ENCODE data around the gene KRT31.
"Not testable (repeated sequence)": the region's sequence is repeated elsewhere in the genome, so short reads cannot be mapped to it uniquely, and the experiment has no call there.

Gene KRT31

DNA sequence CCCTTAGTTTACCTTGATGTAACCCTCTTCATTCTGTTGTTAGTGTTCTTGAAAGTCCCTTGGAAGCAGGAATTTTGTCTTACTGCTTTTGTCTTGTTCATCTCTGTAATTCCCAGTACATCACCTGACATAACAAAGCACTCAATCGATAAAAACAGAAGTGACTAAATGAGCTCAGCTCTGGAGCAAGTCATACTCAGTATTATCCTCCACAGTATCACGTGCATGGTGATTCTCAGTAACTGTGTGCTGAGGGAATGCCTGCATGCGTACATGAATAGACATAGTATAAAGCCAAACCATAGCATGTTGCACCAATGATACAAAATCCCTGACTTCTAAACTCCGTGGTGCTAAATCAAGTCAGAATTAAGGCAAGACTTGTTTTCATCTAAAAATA lies 36.2 kb upstream of the KRT31 start:
- Histone ChIP-seq H3K9ac (ENCODE audit: low read length in 2 of 2) (no peak overlapping the region), H3K4me1 (ENCODE audit: control insufficient read depth, insufficient read depth, low read length) (peaks cover 5% of the 10 kb centered on the region), H3K36me3 (ENCODE audit: control insufficient read depth in 2 of 2, insufficient read depth in 2 of 2, low read length in 2 of 2) (no peaks in the 10 kb centered on the region), H3K9me3 (ENCODE audit: control insufficient read depth in 2 of 2, low read length in 2 of 2) (no peaks in the 10 kb centered on the region), H3K27me3 (ENCODE audit: control insufficient read depth in 1 of 2, insufficient read depth in 2 of 2, low read length in 2 of 2) (no peaks in the 10 kb centered on the region), H3K4me3 (ENCODE audit: low read length in 2 of 2) (no peak overlapping the region), H3K27ac (ENCODE audit: low read length) (no peak overlapping the region)

DNA sequence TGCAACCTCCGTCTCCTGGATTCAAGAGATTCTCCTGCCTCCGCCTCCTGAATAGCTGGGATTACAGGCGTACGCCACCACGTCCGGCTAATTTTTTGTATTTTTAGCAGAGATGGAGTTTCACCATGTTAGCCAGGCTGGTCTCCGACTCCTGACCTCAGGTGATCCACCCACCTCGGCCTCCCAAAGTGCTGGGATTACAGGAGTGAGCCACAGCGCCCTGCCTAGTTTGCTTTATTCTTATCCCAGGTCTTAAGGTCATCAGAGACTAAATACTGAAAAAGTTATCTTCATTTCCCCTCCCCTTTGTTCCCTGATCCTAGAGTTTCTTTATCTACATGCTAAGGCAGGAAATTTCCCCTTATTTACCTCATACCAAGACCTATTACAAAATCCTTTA lies 33.0 kb upstream of the KRT31 start:
- H3K9me3 ChIP-seq (ENCODE audit: control insufficient read depth in 2 of 2, low read length in 2 of 2); H3K27ac ChIP-seq (ENCODE audit: low read length); H3K4me3 ChIP-seq (ENCODE audit: low read length in 2 of 2); H3K4me1 ChIP-seq (ENCODE audit: control insufficient read depth, insufficient read depth, low read length); H3K9ac ChIP-seq (ENCODE audit: low read length in 2 of 2); H3K36me3 ChIP-seq (ENCODE audit: control insufficient read depth in 2 of 2, insufficient read depth in 2 of 2, low read length in 2 of 2); H3K27me3 ChIP-seq (ENCODE audit: control insufficient read depth in 1 of 2, insufficient read depth in 2 of 2, low read length in 2 of 2): not testable (repeated sequence)

DNA sequence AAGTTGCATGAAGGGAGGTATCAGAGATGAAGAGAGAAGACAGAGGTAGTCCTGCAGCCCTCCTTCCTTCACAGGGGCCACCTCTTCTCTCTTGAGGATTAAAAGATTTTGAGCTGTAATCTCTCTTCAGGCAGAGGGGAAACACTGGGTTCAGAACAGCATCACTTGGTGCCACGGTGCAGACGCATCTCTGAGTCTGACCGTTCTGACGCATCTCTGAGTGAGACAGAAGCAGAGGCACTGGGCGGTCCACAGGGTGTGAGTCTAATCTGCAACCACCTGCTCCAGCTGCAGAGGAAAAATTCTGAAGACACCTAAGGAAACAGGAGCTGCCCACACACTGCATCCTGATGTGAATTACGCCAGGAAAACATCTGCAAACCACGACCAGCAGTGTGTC lies 32.3 kb upstream of the KRT31 start:
- peaks cover 5% of the 10 kb centered on the region for H3K4me1 ChIP-seq (ENCODE audit: control insufficient read depth, insufficient read depth, low read length)
- H3K9me3 ChIP-seq (ENCODE audit: control insufficient read depth in 2 of 2, low read length in 2 of 2): no peaks in the 10 kb centered on the region
- H3K27me3 ChIP-seq (ENCODE audit: control insufficient read depth in 1 of 2, insufficient read depth in 2 of 2, low read length in 2 of 2): no peaks in the 10 kb centered on the region
- no peaks in the 10 kb centered on the region for H3K36me3 ChIP-seq (ENCODE audit: control insufficient read depth in 2 of 2, insufficient read depth in 2 of 2, low read length in 2 of 2)
- H3K4me3 ChIP-seq (ENCODE audit: low read length in 2 of 2): no peak overlapping the region
- no peak overlapping the region for H3K9ac ChIP-seq (ENCODE audit: low read length in 2 of 2)
- no peak overlapping the region for H3K27ac ChIP-seq (ENCODE audit: low read length)

DNA sequence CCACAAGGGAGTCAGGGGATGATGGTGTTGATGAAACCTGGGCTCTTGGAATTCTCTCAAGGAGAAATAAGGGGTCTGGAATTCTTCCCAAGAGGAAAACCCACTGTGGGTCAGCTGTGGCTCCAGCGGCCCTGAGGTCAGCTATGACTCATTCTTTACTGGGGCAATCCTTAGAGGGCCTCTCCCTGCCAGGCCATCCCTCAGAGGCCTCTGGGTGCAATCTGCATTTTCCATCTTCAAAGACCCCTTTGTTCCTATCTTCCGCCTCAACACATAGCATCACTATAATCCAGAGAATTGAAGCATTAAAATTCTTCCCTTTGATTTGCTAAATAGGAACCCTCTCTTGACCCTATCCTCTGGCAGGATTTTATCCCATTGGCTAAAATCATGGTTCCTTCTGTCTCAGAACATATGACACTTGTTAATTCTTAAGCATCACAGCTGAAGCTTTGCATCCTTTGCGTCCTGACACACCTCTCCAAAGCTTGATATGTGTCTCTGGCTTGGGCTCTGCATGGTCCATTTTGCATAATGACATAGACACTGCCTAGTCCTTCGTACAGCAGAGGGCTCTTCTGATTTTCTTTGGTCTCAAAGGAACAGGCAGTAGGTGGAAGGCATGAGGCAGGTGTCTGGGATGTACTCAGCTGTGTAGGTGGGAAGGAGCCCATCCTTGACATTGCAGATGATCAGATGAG lies 31.3 kb upstream of the KRT31 start:
- Histone ChIP-seq H3K4me1 (ENCODE audit: control insufficient read depth, insufficient read depth, low read length) (no peaks in the 10 kb centered on the region), H3K27ac (ENCODE audit: low read length) (no peak overlapping the region), H3K27me3 (ENCODE audit: control insufficient read depth in 1 of 2, insufficient read depth in 2 of 2, low read length in 2 of 2) (no peaks in the 10 kb centered on the region), H3K9me3 (ENCODE audit: control insufficient read depth in 2 of 2, low read length in 2 of 2) (no peaks in the 10 kb centered on the region), H3K9ac (ENCODE audit: low read length in 2 of 2) (no peak overlapping the region), H3K36me3 (ENCODE audit: control insufficient read depth in 2 of 2, insufficient read depth in 2 of 2, low read length in 2 of 2) (no peaks in the 10 kb centered on the region), H3K4me3 (ENCODE audit: low read length in 2 of 2) (no peak overlapping the region)

DNA sequence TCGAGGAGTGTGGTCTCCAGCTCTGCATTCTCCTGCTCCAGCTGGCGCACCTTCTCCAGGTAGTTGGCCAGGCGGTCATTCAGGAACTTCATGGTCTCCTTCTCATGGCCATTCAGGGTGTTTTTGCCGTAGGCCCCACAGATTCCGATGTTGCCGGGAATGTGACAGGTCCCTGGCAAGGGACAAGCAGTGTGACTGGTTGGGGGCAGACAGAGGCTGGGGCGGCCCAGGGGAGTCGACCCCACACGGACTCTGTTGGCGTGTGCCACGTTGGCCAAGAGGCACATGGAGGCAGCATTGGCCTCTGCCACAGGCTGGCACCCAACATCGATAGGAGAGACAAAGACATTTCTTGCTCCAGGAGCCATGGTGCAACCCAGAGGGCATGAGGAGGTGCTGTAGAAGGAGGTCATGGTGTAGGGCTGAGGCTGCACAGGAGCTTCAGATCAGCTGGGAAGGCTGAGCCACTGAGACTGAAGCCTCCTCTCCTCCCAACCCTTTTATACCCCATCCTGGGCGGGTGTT lies 26.8 kb upstream of the KRT31 start, which contains the start of gene KRT37:
KRT37 (minus strand) TSS at position 475 of the 525 bp plus-strand sequence; CDS start at position 413, 62 bp downstream.
- no peak within 1 kb of the TSS for H3K27ac ChIP-seq (ENCODE audit: low read length)
- no peaks in the 10 kb centered on the region for H3K4me1 ChIP-seq (ENCODE audit: control insufficient read depth, insufficient read depth, low read length)
- no peaks in the 10 kb centered on the region for H3K9me3 ChIP-seq (ENCODE audit: control insufficient read depth in 2 of 2, low read length in 2 of 2)
- H3K4me3 ChIP-seq (ENCODE audit: low read length in 2 of 2): no peak within 1 kb of the TSS
- no peak within 1 kb of the TSS for H3K9ac ChIP-seq (ENCODE audit: low read length in 2 of 2)
- H3K27me3 ChIP-seq (ENCODE audit: control insufficient read depth in 1 of 2, insufficient read depth in 2 of 2, low read length in 2 of 2): no peaks in the 10 kb centered on the region
- no peaks in the 10 kb centered on the region for H3K36me3 ChIP-seq (ENCODE audit: control insufficient read depth in 2 of 2, insufficient read depth in 2 of 2, low read length in 2 of 2)

DNA sequence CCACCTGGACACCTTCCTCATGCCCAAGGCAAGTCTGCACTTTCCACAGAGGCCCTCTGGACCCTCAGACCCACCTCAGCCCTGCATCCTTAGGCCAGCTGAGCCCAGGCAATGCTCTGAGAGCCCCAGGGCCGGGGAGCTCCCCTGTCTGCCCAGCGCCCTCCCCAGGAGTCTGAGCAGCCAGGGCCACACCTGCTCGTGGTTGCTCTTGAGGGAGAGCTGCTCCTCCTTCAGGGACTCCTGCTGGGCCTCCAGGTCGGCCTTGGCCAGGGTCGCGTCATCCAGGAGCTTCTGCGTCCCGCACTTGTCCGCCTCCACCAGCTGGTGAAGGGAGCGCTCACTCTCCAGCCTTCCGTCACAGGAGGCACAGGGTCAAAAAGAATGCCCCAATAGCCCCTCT lies 25.2 kb upstream of the KRT31 start:
- not testable (repeated sequence) for H3K27ac ChIP-seq (ENCODE audit: low read length); H3K9ac ChIP-seq (ENCODE audit: low read length in 2 of 2); H3K4me3 ChIP-seq (ENCODE audit: low read length in 2 of 2); H3K36me3 ChIP-seq (ENCODE audit: control insufficient read depth in 2 of 2, insufficient read depth in 2 of 2, low read length in 2 of 2); H3K9me3 ChIP-seq (ENCODE audit: control insufficient read depth in 2 of 2, low read length in 2 of 2); H3K4me1 ChIP-seq (ENCODE audit: control insufficient read depth, insufficient read depth, low read length); H3K27me3 ChIP-seq (ENCODE audit: control insufficient read depth in 1 of 2, insufficient read depth in 2 of 2, low read length in 2 of 2)

DNA sequence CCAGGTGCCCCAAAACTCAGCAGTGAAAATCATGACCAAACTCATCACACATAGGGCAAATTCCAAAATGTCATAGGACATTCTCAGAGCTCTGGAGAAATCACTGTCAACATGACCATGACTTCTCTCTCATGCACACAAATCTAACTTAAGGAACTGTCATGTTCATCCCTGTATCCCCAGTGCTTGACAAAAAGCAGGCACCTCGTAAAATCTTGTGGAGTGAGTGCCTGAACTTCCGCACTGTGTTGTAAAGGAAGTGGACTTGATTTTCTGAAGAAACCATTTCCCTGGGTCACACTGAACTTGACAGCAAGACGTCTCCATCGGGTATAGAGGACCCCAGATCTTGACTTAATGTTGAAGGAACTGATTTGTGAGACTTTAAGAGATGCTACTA lies 24.2 kb upstream of the KRT31 start:
- Histone ChIP-seq H3K4me3 (ENCODE audit: low read length in 2 of 2) (no peak overlapping the region), H3K9me3 (ENCODE audit: control insufficient read depth in 2 of 2, low read length in 2 of 2) (no peaks in the 10 kb centered on the region), H3K4me1 (ENCODE audit: control insufficient read depth, insufficient read depth, low read length) (no peaks in the 10 kb centered on the region), H3K27me3 (ENCODE audit: control insufficient read depth in 1 of 2, insufficient read depth in 2 of 2, low read length in 2 of 2) (no peaks in the 10 kb centered on the region), H3K27ac (ENCODE audit: low read length) (no peak overlapping the region), H3K9ac (ENCODE audit: low read length in 2 of 2) (no peak overlapping the region), H3K36me3 (ENCODE audit: control insufficient read depth in 2 of 2, insufficient read depth in 2 of 2, low read length in 2 of 2) (no peaks in the 10 kb centered on the region)

DNA sequence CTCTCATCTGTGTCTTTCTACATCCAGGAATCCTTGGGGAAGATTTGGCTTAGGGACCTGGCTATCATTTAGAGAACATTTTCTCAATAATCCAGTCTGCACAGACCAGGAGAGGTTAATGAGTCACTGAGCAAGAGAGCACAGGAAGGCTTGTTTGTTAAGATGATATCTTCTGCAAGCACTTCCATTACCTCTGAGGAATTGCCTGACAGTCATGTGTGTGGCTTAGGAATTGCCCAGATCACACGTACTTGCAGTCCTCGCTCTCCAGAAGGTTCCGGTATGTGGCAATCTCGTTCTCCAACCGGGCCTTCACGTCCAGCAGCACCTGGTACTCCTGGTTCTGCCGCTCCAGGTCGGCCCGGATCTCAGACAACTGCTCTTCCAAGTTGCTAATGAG lies 23.7 kb upstream of the KRT31 start:
- H3K27ac ChIP-seq (ENCODE audit: low read length): no peak overlapping the region
- H3K27me3 ChIP-seq (ENCODE audit: control insufficient read depth in 1 of 2, insufficient read depth in 2 of 2, low read length in 2 of 2): no peaks in the 10 kb centered on the region
- H3K4me1 ChIP-seq (ENCODE audit: control insufficient read depth, insufficient read depth, low read length): no peaks in the 10 kb centered on the region
- H3K4me3 ChIP-seq (ENCODE audit: low read length in 2 of 2): no peak overlapping the region
- no peak overlapping the region for H3K9ac ChIP-seq (ENCODE audit: low read length in 2 of 2)
- no peaks in the 10 kb centered on the region for H3K36me3 ChIP-seq (ENCODE audit: control insufficient read depth in 2 of 2, insufficient read depth in 2 of 2, low read length in 2 of 2)
- no peaks in the 10 kb centered on the region for H3K9me3 ChIP-seq (ENCODE audit: control insufficient read depth in 2 of 2, low read length in 2 of 2)

DNA sequence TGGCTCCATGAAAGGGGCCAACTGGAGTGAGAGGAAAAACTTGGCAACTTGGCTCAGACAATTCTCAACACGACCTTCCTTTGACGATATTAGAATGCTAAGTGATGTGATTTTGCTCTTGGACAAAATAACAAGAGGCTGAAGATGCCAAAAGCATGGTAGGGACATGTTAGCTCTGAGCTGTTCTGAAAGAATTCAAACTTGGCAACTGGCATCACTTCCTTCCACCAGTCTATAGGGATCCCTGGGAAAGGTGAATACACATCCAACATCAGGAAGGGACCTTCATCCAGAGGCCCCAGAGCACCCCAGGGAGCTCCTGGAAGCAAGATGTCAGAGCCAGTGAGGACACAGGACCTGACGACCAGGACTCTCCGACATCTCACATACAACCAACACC lies 22.7 kb upstream of the KRT31 start:
- Histone ChIP-seq H3K27ac (ENCODE audit: low read length) (no peak overlapping the region), H3K9ac (ENCODE audit: low read length in 2 of 2) (no peak overlapping the region), H3K4me3 (ENCODE audit: low read length in 2 of 2) (no peak overlapping the region), H3K9me3 (ENCODE audit: control insufficient read depth in 2 of 2, low read length in 2 of 2) (no peaks in the 10 kb centered on the region), H3K27me3 (ENCODE audit: control insufficient read depth in 1 of 2, insufficient read depth in 2 of 2, low read length in 2 of 2) (no peaks in the 10 kb centered on the region), H3K4me1 (ENCODE audit: control insufficient read depth, insufficient read depth, low read length) (no peaks in the 10 kb centered on the region), H3K36me3 (ENCODE audit: control insufficient read depth in 2 of 2, insufficient read depth in 2 of 2, low read length in 2 of 2) (no peaks in the 10 kb centered on the region)

DNA sequence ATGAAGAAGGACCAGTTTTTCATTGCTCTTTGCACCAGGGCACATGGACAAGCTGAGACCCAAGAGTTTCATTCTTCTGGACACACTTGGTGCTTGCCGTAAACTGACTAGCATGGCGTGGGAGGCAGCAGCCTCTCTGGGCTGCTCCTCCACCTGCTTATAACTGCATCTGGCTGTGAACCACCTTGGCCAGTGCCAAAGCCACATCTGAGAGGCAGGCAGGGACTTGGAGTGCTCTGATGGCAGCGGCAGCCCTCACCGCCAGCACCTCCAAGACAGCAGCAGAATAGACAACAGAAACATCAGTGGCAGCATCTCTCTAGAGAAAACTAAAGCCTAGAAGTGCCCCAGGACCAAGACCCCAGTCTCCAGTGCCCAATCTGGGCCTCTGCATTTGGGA lies 22.3 kb upstream of the KRT31 start:
- Histone ChIP-seq H3K27ac (ENCODE audit: low read length) (no peak overlapping the region), H3K9ac (ENCODE audit: low read length in 2 of 2) (no peak overlapping the region), H3K4me3 (ENCODE audit: low read length in 2 of 2) (no peak overlapping the region), H3K36me3 (ENCODE audit: control insufficient read depth in 2 of 2, insufficient read depth in 2 of 2, low read length in 2 of 2) (no peaks in the 10 kb centered on the region), H3K4me1 (ENCODE audit: control insufficient read depth, insufficient read depth, low read length) (no peaks in the 10 kb centered on the region), H3K27me3 (ENCODE audit: control insufficient read depth in 1 of 2, insufficient read depth in 2 of 2, low read length in 2 of 2) (no peaks in the 10 kb centered on the region), H3K9me3 (ENCODE audit: control insufficient read depth in 2 of 2, low read length in 2 of 2) (no peaks in the 10 kb centered on the region)

DNA sequence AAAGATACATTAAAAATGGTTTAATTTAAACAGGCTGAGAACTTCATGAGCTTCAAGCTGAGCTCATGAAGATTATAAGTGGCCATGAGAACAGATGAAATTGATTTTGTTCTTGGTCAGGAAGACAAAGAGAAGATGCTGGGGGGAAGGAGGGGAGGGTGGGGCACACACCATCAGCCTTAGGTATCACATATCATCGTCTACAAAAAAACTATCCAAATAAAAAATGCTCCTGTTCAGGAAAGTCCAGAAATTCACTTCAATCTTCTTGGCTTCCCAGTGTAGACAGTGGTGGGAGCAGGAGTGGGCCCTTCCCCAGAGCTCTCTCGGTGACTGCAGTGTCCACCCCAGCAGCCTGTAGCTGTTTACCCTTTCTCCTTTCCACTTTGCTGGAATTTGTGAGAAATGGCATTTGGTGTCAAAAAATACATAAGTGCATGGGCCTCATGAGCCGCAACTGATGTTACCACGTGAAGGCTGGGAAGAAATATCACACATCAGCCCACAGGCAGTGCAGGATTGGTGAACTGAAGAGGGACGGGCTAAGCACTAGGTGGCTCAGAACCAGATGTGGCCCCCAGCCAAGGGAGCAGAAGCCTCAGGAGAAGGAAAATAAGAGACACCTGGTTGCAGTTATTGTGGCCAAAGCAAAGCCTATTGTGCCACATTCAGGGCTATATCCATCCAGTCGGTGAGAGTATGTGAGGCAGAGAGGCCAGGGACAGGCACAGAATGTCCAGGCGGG lies 20.9 kb upstream of the KRT31 start:
- Histone ChIP-seq H3K4me3 (ENCODE audit: low read length in 2 of 2) (no peak overlapping the region), H3K9me3 (ENCODE audit: control insufficient read depth in 2 of 2, low read length in 2 of 2) (no peaks in the 10 kb centered on the region), H3K27me3 (ENCODE audit: control insufficient read depth in 1 of 2, insufficient read depth in 2 of 2, low read length in 2 of 2) (no peaks in the 10 kb centered on the region), H3K27ac (ENCODE audit: low read length) (no peak overlapping the region), H3K4me1 (ENCODE audit: control insufficient read depth, insufficient read depth, low read length) (no peaks in the 10 kb centered on the region), H3K9ac (ENCODE audit: low read length in 2 of 2) (no peak overlapping the region), H3K36me3 (ENCODE audit: control insufficient read depth in 2 of 2, insufficient read depth in 2 of 2, low read length in 2 of 2) (no peaks in the 10 kb centered on the region)

All from stomach smooth muscle (tissue), 2 donors.